GM18867 (cell line): ENCODE results near the gene TJP2.
"Not testable (repeated sequence)": the region's sequence is repeated elsewhere in the genome, so short reads cannot be mapped to it uniquely, and the experiment has no call there.

Experiments used
- ATAC-seq: cut with Tn5 transposase; IDR thresholded peaks from one replicate; pipeline ENCODE4 v1.9.1; 2021; ENCODE audit warnings: mild to moderate bottlenecking, moderate library complexity; ENCODE audit not compliant: unreplicated experiment

TJP2 gene

DNA sequence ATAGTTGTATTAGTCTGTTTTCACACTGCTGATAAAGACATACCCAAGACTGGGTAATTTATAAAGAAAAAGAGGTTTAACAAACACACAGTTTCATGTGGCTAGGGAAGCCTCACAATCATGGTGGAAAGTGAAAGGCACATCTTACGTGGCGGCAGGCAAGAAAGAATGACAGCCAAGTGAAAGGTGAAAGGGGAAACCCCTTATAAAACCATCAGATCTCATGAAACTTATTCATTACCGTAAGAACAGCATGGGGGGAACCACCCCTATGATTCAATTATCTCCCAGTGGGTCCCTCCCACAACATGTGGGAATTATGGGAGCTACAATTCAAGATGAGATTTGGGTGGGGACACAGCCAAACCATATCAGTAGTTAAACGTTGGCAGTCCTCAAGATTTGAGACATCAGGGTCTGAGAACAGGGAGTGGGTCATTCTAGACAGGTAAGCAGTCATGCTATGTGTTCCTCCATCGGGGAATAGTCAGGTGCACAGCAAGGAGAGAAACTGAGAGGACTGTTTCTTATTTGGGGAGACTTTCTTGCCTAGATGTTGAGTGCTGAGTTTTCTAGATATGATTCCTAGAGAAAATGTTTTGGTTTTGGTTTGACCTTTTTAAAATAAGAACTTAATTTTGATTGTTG is 105.1 kb downstream of the TJP2 start:
- ATAC-seq, result peak; percentile 48

DNA sequence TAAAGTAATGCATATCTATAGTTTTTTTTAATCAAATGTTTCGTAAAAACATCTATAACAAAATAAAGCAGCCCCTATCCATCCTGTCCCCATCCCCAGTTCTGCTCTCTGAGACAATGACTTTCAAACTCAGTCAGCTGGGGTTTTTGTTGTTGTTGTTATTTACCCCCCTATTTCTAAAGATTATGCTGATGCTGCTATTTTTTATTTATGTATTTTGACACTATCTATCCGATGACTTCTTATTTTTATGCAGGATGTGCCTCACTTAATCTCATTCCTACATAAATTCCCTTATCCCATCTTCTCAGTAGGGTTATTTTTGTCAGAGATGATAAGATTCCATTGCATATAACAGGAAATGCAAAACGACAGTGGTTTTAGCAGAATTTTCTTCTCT is 105.7 kb downstream of the TJP2 start:
- no peak for ATAC-seq

DNA sequence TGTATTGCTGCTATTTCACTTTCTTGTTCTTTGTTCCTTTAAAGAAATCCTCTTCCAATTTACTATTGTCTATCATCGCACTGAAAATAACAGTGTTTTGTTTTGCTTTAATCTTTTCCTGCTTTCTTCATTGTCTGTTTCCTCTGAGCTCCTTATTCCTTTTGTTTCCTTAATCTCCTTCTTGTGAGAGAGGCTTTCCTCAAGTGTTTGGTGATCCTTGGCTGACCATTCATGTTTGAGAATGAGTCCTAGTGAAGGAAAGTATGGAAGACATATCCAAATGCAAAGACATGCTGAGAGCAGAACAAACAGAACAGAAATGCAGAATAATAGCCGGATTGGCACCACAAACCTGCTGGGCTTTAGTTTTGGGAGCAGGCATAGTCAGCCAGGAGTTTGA is 108.9 kb downstream of the TJP2 start:
- ATAC-seq, result no peak

DNA sequence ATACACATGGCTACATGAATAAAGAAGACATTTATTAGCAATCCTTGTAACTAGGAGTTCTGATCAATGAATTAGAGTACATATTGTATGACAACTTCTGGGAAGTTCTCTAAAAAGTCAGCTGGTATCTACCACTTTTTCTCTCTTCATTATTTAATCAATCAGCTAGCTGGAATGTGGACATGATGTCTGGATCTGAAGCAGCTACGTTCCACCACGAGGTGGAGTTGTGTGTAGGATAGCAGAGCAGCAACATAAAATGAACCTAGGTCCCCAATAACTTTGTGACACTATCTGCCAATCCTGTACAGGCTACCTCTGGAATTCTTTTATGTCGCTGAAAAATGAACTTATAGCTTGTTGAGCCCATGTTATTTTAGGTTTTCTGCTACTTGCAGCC is 118.0 kb downstream of the TJP2 start:
- no peak for ATAC-seq

DNA sequence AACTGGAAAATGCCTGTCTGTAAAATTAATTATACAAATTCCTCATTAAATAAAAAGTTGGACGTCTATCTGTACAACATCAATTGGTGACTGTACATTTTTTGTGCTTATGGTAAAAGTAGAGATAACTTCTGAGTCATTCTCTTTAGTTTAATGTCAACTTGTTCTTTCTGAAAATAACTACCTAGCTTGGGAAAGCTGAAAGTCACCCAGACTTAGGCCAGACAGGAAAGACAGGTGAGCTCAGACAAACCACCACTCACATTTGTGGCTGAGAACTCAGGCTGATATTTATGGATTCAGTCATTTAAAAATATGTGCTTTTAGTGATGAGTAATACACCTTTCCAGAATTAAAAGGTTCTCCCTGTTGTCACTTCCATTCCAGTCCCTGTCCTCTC is 119.1 kb downstream of the TJP2 start:
- no peak for ATAC-seq

DNA sequence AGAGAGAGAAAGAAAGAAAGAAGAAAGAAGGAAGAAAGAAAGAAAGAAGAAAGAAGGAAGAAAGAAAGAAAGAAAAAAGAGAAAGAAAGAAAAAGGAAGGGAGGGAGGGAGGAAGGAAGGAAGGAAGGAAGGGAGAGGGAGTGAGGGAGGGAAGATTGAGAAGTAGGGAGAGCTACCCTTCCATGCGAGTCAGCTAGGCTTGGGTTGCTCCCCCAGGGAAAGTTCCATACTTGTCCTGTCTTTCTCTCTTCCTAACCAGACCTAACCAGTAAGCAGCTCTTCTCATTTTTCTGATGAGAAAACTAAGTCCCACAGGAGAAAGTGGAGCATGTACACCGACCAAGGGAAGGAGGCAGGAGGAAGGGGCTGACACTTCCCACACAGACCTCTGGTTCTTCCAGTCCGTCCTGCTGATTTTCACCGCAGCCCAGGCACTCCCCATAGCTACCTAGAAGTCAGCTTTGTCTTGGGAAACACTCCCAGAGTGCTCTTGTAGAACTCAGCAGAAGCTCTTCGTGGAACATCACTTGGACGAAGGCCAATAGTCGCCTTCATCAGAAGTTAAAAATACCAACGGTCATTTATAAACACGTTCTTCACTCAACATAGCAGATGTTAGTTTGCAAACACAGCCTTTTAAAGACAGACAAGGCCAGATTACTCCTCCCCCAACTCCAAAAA is 121.9 kb downstream of the TJP2 start:
- ATAC-seq, result no peak

DNA sequence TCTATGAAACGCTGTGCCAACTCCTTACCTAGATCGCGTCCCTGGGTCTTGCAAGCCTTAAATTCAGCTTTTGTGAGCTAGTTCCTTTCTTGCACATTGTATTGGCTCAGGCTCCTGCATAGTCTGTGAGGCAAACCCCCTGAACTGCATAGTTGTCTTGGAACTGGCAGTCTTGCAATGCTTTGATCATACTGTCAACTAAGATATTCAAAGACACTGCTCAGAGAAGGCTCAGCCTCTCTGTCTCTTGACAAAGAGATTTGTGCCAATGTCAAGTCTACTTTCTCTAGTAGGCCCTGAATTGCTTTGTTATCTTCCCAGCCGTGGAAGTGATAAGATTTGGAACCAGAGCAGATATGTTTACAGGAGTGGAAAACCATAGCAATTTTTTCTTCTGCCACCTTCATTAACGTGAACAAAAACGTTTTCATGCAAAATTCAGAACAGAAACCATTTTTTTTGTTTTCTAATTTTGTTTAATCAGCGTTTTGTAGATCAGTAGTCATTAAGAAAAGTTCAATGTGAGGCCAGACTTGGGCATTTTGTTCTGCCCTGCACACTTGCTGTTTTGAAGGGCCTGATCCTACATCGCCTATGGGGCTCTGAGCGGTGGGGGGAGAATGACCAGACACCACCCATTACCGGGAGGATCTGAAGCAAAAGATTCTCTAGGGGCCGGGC is 123.4 kb downstream of the TJP2 start:
- ATAC-seq, result no peak

DNA sequence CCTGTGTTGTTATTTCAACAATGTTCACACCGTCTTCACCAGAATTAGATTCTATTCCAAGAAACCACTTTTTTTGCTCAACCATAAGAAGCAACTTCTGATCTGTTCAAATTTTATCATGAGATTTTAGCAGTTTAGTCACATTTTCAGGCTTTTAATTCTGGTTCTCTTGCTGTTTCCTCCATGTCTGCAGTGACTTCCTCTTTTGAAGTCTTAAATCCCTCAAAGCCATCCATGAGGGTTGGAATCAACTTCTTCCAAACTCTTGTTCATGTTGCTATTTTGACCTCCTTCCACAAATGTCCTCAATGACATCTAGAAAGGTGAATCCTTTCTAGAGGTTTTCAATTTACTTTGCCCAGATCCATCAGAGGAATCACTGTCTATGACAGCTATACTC is 125.2 kb downstream of the TJP2 start:
- ATAC-seq, result no peak

DNA sequence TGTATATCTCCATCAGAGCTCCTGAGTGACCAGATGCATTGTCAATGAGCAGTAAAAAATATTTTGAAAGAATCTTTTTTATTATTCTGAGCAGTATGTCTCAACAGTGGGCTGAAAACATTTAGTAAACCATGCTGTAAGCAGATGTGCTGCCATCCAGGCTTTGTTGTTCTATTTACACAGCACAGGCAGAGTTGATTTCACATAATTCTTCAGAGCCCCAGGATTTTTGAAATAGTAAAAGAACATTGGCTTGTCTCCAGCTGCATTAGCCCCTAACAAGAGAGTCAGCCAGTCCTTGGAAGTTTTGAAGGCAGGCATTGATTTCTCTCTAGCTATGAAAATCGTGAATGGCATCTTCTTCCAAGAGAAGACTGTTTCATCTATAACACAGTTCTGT is 125.7 kb downstream of the TJP2 start:
- ATAC-seq, result no peak

DNA sequence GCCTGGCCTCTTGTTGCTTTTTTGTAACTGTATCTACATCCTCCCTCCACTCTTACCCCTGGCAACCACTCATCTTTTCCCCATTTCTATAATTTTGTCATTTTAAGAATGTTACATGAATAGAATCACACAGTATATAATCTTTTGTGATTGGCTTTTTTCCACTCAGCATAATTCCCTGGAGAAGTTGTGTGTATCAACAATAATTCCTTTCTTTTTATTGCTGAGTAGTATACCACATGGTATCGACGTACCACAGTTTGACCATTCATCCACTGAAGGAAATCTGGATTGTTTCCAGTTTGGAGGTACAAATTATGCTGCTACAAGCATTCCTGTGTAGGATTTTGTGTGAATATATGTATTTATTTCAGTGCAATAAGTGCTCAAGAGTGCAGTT is 129.3 kb downstream of the TJP2 start:
- ATAC-seq, result no peak

DNA sequence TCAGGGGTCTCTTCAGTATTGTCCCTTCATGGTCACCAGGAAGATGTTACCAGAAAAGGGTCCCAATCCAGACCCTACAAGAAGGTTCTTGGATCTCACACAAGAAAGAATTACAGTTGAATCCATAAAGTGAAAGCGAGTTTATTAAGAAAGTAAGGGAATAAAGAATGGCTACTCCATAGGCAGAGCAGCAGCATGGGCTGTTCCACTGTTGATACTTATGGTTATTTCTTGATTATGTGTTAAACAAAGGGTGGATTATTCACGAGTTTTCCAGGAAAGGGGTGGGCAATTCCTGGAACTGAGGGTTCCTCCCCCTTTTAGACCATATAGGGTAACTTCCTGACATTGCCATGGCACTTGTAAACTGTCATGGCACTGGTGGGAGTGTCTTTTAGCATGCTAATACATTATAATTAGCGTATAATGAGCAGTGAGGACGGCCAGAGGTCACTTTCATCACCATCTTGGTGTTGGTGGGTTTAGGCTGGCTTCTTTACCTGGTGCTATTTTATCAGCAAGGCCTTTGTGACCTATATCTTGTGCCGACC is 132.9 kb downstream of the TJP2 start:
- ATAC-seq, result not testable (repeated sequence)

DNA sequence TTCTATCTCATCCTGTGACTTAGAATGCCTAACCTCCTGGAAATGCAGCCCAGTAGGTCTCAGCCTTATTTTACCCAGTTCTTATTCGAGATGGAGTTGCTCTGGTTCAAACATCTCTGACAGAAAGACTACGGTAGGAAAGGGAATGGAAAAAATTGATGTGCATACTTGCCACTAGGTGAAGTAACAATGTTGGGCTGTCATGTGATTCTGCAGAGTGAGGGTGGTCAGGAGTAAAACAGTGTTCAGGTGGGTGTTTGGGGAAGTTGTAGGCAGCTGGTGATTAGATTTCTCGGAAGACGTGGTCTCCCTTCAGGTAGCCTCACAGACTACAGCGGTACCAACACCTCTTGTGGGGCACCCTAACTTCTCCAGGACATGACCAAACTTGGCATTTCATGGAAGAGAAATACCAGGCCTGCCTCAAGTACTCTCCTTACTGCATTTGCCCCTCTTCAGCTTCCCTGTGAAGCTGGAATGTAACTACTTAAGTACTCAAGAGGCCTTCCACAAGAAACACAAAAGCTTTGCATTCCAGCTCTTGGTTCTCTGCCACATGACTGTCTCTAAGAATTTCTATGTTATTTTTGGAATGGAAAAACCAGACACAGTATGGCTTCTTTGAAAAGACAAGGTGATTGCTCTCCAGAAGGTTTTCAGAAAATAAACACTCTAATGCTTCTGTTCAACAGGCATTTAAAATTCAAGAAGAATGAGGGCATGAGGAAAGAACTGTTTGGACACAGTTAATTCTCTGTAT is 133.5 kb downstream of the TJP2 start:
- ATAC-seq, result no peak

DNA sequence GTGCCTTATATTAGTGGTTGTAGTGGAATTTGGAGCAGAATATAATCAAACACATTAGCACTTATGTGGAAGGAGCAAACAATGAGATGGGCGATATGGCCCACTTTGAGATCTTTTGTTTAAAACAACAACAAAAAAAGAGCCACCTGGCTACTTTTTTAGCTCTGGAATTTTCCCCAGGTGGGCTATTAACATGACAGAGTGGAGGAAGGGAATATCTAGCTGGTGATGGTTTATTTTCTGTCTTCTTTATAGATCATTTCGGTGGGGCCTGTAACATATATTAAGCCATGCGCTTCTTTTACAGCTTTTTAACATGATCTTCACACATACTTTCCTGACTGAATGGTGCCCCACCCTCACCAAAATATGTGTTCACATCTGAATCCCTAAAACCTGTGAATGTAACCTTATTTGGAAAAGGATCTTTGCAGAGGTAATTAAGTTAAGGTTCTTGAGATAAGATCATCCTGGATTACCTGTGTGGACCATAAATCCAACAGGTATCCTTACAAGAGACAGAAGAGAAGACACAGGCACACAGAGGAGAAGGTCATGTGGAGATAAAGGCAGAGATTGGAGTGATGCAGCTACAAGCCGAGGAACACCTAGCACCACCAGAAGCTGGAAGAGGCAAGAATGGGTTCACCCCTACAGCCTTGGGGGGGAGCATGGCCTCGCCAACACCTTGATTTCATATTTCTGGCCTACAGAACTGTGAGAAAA is 134.3 kb downstream of the TJP2 start:
- no peak for ATAC-seq

DNA sequence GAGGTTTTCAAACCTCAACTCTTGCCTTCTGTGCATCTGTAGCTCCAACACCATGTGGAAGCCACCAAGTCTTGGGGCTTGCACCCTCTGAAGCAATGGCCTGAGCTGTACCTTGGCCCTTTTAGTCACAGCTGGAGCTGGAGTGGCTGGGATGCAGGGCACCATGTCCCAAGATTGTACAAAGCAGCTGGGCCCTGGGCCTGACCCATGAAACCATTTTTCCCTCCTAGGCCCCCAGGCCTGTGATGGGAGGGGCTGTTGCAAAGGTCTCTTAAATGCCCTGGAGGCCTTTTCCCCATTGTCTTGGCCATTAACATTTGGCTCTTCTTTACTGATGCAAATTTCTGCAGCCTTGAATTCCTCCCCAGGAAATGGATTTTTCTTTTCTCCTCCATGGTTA is 139.1 kb downstream of the TJP2 start:
- ATAC-seq, result no peak

DNA sequence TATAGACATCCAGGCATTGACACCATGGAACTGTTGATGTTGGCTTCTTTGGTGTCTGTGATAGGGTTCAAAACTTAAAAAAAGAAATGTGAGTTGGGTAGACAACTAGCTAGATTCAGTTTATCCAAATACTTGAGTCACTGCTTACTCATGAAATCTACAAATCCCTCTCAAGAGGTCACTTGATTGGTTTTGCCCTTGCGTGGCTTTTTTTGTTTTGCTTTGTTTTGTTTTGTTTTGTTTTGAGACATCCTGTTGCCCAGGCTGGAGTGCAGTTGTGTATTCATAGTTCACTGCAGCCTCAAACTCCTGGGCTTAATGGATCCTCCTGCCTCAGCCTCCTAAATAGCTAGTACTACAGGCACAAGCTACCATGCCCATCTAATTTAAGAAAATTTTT is 140.5 kb downstream of the TJP2 start:
- ATAC-seq, result no peak

DNA sequence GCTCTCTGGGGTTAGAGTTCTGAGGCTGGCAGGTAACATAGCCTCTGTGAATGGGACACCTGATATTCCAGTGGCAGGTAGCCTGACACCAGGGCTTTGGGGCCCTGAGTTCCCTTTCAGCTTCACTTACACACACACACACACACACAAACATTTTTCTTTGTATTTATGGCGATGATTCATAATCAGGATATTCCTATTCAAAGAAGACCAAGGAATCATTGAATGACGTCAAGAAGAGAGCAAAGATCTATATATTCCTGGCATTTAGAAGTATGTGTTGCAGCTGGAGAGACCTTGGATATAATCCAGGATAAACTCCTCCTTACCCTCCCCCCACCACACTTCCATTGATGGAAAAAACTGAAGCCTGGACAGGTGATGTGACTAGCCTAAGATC is 143.0 kb downstream of the TJP2 start:
- ATAC-seq, result no peak

DNA sequence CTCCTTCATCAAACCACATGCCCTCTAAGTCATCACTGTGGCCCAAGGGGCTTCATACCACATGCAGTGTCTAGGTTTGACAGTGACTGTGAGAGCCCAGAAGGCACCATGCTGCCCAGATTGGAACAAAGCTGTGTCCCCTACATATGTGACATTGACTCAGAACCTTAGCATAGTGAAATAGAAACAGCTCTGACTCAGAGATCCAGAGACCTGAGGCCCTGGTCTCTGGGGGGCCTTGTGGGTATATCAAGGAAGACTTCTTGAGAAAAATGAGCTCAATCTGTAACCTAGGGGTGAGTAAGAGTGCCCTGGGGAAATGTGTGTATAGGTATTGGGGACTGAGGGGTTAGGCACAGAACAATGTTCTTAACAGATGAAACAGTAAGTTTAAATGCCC is 143.8 kb downstream of the TJP2 start:
- peak; percentile 84 for ATAC-seq

DNA sequence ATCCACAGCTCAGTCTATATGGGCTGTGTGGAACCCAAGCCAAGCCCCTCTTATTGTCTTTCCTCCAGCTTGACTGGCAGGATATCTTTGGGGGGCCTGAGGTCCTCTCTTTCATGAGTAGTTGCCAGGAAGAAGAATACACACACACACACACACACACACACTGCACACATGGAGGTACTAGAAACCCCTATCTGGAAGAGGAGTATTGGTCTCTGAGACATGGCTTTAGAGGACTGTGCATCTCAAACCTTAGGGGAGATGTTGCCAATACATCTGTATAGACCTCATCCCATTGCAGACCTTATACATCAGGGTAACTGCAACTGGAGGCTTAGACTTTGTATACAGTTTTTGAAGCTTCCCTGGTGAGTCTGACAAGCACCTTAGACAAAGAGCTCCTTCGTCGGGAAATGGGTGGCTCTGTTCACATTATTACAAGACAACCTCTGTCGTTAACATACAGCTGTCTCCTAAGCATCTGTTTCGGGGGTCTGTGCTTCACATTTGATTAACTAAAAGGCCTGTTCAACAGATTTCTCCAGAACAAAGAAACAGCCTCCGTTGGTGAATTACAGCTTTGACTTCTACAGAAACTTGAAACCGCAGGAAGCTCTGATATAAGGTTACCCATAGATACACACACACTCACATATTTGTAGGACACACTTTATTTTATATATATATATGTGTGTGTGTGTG is 145.4 kb downstream of the TJP2 start:
- ATAC-seq, result no peak

DNA sequence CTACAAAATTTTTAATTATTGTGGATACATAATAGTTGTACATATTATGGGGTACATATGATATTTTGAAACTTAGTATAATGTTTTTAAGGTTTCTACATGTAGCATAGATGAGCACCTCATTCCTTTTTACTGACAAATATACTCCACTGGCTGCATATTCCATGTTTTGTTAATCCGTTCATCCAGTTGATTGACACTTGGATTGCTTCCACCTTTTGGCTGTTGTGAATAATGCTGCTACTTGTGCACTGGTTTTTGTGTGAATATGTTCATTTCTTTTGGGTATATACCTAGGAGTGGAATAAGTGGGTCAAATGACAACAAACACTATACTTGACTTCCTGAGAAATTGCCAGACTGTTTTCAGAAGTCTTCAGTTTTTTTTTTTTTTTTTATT is 148.2 kb downstream of the TJP2 start:
- ATAC-seq, result no peak

DNA sequence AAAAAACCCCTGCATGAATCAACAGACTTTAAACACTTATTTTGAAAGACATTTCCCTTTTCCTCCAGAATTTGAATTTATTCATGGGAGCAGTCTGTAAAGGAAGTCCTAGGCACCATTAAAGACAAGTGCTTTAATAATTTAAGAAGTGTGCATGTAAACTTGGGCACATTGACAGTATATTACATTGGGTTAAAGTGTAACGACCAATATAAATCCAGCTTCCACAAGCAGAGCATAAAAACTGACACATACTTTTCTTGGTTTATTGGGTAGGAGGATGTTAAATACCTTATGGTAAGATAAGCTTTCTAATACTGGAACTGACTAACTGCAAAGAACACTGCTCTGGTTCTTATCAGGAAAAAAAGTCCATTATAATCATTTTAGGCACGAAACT is 149.8 kb downstream of the TJP2 start:
- no peak for ATAC-seq
